OCI-LY7 (cell line): ENCODE data around the gene TPCN1. TPM values are rescaled to one million over a fixed set of nuclear protein-coding genes. Genes with fewer than 3 reads are reported as not detected.
A peak's percentile ranks its signal among the peaks of the same experiment; 100 is the strongest.

Source experiments
- BruUV-seq: library from RNA; stranded (reverse); fragments of 400-500 nt; replicated peaks from 2 replicates; lab custom pipeline; 2021; lab: Mats Ljungman, UMichigan
- CTCF ChIA-PET: fragments of 300-600 bp; sonication (Branson Sonifier 250); formaldehyde crosslinking; loops from one replicate; lab custom pipeline; 2022; ENCODE audit warnings: antibody characterized with exemption; ENCODE audit not compliant: unreplicated experiment; lab: Charles Lee
- POLR2A ChIA-PET: fragments of 300-600 bp; sonication (Branson Sonifier 250); formaldehyde crosslinking; loops from one replicate; lab custom pipeline; 2022; ENCODE audit warnings: antibody characterized with exemption; lab: Charles Lee
- DNase-seq: peaks from one replicate; pipeline ENCODE4 v3.0.0-alpha.2; 2015; ENCODE audit warnings: low spot score
- H2AFZ ChIP-seq: fragments of 200-600 bp; sonication (generic), shearing (Covaris generic); 2 replicates; pipeline ENCODE4 v1.6.1; 2014; ENCODE audit warnings: mild to moderate bottlenecking, antibody characterized with exemption, low read length, moderate library complexity
- H3K27ac ChIP-seq: fragments of 200-600 bp; sonication (generic); 2 replicates; pipeline ENCODE4 v1.5.1; 2014; ENCODE audit warnings: mixed run types, low read depth, mild to moderate bottlenecking, moderate library complexity, low read length, inconsistent platforms; ENCODE audit not compliant: poor library complexity, severe bottlenecking
- H3K36me3 ChIP-seq: fragments of 200-600 bp; sonication (generic); 2 replicates; pipeline ENCODE4 v1.6.1; 2014; ENCODE audit warnings: mild to moderate bottlenecking, antibody characterized with exemption, low read length, moderate library complexity, mixed read lengths; ENCODE audit not compliant: insufficient read depth
- H3K4me1 ChIP-seq: fragments of 200-600 bp; sonication (generic); 2 replicates; pipeline ENCODE4 v1.5.1; 2014; ENCODE audit warnings: mild to moderate bottlenecking, low read length; ENCODE audit not compliant: insufficient read depth, poor library complexity, severe bottlenecking
- H3K4me2 ChIP-seq: fragments of 200-600 bp; sonication (generic); 2 replicates; pipeline ENCODE4 v1.6.1; 2014; ENCODE audit warnings: mild to moderate bottlenecking, low read length
- H3K4me3 ChIP-seq: fragments of 200-600 bp; sonication (generic); 2 replicates; pipeline ENCODE4 v1.5.1; 2014; ENCODE audit warnings: mild to moderate bottlenecking, low read depth, low read length; ENCODE audit not compliant: poor library complexity, severe bottlenecking
- H3K79me2 ChIP-seq: fragments of 200-600 bp; sonication (generic); 2 replicates; pipeline ENCODE4 v1.6.1; 2016; ENCODE audit warnings: low read depth, mild to moderate bottlenecking, low read length, moderate library complexity, mixed read lengths; ENCODE audit not compliant: insufficient read depth
- H3K9me2 ChIP-seq: fragments of 200-600 bp; sonication (generic); 2 replicates; pipeline ENCODE4 v1.6.1; 2016; ENCODE audit warnings: mild to moderate bottlenecking, low read length, mixed read lengths; ENCODE audit not compliant: insufficient read depth
- H3K9me3 ChIP-seq: fragments of 200-600 bp; sonication (generic); 2 replicates; pipeline ENCODE4 v1.6.1; 2014; ENCODE audit warnings: mild to moderate bottlenecking, mixed run types, low read length, mixed read lengths
- H4K20me1 ChIP-seq: fragments of 200-600 bp; sonication (generic); 2 replicates; pipeline ENCODE4 v1.6.1; 2014; ENCODE audit warnings: mild to moderate bottlenecking, antibody characterized with exemption, low read length, moderate library complexity, mixed read lengths; ENCODE audit not compliant: insufficient read depth
- EZH2phosphoT487 ChIP-seq: fragments of 200-600 bp; sonication (generic); IDR thresholded peaks from 2 replicates; pipeline ENCODE4 v1.6.1; 2018; ENCODE audit warnings: low read depth, borderline replicate concordance, mild to moderate bottlenecking, mixed run types, antibody characterized with exemption, low read length, moderate library complexity, mixed read lengths
- intact Hi-C: fragments of 100-400 bp; cut with micrococcal nuclease; formaldehyde crosslinking; loops from one replicate; pipeline ENCODE4 v1.10.0; 2022; ENCODE audit not compliant: unreplicated experiment
- total RNA-seq, 2 experiments: library from RNA; depleted of rRNA in 1 of 2; stranded (reverse); fragments of >200 nt in 1 of 2; shearing (Covaris generic) in 1 of 2; gene quantifications; 2 replicates each; pipeline ENCODE4 v1.2.3, GENCODE V29; 2014 to 2022
- TF ChIP-seq, protein P1 (sequence below): fragments of 200-600 bp; sonication (generic); conservative IDR thresholded peaks from 2 replicates; pipeline ENCODE4 v1.5.1; 2014; ENCODE audit warnings: mild to moderate bottlenecking, antibody characterized with exemption, low read length, moderate library complexity, mixed read lengths

TPCN1 gene
- total RNA-seq, 2 experiments from 2014 or later: 96.0 to 160 TPM

DNA sequence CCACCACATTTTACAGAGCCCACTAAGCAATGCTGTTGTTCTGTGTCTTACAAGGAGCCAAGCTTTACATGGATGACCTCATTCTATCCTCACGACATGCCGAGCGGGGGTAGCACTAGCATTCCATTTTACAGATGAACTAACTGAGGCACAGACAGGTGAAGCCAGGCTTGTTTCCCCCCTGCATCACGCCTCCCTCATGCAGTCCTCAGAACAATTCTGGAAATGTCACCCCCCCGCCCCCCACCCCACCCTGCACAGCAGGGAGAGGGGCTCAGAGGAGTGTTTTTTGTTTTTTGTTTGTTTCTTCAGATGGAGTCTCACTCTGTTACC lies 112.1 kb downstream of the TPCN1 start:
- DNase-seq: no peak
- no peak overlapping the region for H2AFZ ChIP-seq
- H3K4me3 ChIP-seq: peak overlapping the region; percentile 77
- H3K9me2 ChIP-seq: no peaks in the 10 kb centered on the region
- CTCF ChIA-PET: interaction anchor here (0.6 kb wide), 2 partner anchors 30 to 529 kb away, joined by 3 to 4 read pairs; no protein-coding TSS in a partner anchor
- POLR2A ChIA-PET: interaction anchor here (0.7 to 1.4 kb wide), 2 partner anchors 12 to 14 kb away, joined by 5 to 8 read pairs; no protein-coding TSS in a partner anchor
- H3K9me3 ChIP-seq: no peaks in the 10 kb centered on the region
- H3K36me3 ChIP-seq: peaks cover 45% of the 10 kb centered on the region
- H4K20me1 ChIP-seq: 0 out of 2 replicates have a peak, but pooled peaks cover 4% of the 10 kb centered on the region
- H3K27ac ChIP-seq: peak overlapping the region; percentile 74
- no peak for TF ChIP-seq EZH2phosphoT487
- TF ChIP-seq, protein P1, sequence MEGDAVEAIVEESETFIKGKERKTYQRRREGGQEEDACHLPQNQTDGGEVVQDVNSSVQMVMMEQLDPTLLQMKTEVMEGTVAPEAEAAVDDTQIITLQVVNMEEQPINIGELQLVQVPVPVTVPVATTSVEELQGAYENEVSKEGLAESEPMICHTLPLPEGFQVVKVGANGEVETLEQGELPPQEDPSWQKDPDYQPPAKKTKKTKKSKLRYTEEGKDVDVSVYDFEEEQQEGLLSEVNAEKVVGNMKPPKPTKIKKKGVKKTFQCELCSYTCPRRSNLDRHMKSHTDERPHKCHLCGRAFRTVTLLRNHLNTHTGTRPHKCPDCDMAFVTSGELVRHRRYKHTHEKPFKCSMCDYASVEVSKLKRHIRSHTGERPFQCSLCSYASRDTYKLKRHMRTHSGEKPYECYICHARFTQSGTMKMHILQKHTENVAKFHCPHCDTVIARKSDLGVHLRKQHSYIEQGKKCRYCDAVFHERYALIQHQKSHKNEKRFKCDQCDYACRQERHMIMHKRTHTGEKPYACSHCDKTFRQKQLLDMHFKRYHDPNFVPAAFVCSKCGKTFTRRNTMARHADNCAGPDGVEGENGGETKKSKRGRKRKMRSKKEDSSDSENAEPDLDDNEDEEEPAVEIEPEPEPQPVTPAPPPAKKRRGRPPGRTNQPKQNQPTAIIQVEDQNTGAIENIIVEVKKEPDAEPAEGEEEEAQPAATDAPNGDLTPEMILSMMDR: no peak
- intact Hi-C loops: loop anchor here (5.0 kb wide), 1 partner anchor 136 kb away; no protein-coding TSS in a partner anchor
- H3K4me1 ChIP-seq: peaks cover 26% of the 10 kb centered on the region
- peak overlapping the region; percentile 89 for H3K4me2 ChIP-seq
- peaks cover 19% of the 10 kb centered on the region; the same call in 1 of the 2 replicates for H3K79me2 ChIP-seq
- no TSS peak for BruUV-seq

DNA sequence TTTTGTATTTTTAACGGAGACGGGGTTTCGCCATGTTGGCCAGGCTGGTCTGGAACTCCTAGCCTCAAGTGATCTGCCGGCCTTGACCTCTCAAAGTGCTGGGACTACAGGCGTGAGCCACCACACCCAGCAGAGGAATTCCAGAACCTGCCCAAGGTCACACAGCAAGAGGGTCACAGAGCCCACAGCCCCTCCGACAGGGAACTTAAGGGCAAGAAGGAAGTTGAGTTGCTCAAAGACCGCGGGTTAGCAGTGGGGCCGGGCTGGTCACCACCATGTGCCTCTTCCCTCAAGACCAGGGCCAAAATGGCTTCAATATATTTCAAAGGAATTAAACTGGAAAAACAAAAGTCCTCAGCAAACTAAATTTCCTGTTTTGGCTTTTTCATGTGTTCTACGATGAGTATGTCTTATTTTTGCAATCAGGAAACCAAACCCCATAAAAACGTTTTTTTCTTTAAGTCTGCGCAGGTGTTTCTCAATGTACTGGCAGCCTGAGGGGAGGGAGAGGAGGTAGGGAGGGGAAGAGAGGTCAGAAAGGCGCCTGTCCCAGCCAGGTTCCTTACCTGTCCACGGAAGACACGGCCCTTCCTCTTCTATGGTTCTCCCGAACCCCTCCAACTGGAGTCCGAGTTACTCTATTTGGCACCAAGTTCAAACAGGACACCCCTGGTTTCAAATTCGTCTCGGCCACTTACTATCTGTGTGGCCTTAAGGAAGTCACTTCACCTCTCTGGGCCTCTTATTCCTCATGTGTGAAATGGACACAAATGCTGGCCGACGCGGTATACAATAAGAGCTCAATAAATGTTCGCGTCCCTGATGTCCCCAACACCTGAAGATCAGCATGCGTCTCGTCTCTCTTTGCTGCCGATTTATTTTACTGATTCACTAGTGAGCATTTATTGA lies 112.9 kb downstream of the TPCN1 start:
- TSS peak; percentile 80 for BruUV-seq
- H3K9me2 ChIP-seq: no peaks in the 10 kb centered on the region
- H3K79me2 ChIP-seq: peaks cover 19% of the 10 kb centered on the region; the same call in 1 of the 2 replicates
- intact Hi-C loops: loop anchor here (5.0 kb wide), 1 partner anchor 137 kb away; no protein-coding TSS in a partner anchor
- H4K20me1 ChIP-seq: 0 out of 2 replicates have a peak, but pooled peaks cover 4% of the 10 kb centered on the region
- H3K36me3 ChIP-seq: peaks cover 37% of the 10 kb centered on the region
- peak; percentile 58 for DNase-seq
- H3K4me3 ChIP-seq: peak overlapping the region; percentile 77
- CTCF ChIA-PET: no interaction called here
- peak overlapping the region; percentile 27; the same call in 1 of the 2 replicates for H2AFZ ChIP-seq
- POLR2A ChIA-PET: interaction anchor here (0.5 to 1.2 kb wide), 7 partner anchors 8 to 633 kb away, joined by 3 to 8 read pairs (median 4); no protein-coding TSS in a partner anchor
- H3K27ac ChIP-seq: peak overlapping the region; percentile 74
- H3K9me3 ChIP-seq: no peaks in the 10 kb centered on the region
- H3K4me1 ChIP-seq: peaks cover 26% of the 10 kb centered on the region
- TF ChIP-seq EZH2phosphoT487: no peak
- TF ChIP-seq, protein P1: no peak
- peak overlapping the region; percentile 89 for H3K4me2 ChIP-seq
